ENCODE measurements around the gene EPHA8. TPM values are rescaled to one million over a fixed set of nuclear protein-coding genes. Genes with fewer than 3 reads are reported as not detected.

Gene EPHA8
- total and polyA plus RNA-seq, 8 donors, result not detected

DNA sequence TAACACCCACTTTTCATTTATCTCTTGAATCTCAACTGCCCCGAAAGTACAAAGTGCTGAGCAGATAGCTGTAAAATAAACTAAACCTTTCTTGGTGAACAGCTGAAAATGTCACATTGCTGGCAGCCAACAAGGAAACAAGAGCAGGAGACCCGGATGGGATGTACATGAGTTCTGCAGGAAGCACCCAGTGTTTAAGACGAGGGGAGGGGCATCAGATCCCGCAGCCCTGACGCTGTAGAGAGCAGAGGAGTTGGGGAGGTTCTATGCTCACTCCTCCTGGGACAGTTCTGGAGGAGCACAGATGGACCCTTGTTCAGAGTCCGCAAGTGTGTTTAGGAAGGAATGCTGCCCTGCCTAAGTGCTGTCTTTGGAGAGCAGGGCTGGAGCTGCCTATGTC is 32.0 kb upstream of the EPHA8 start:
- peak in 1 of 2 donors; percentile 68 for DNase-seq
- Histone ChIP-seq H3K4me3 (no peak overlapping the region), H3K4me1 (peaks cover 0 to 17% (median 8%) of the 10 kb centered on the region in 4 donors), H3K27ac (peak overlapping the region in 2 of 5 donors; percentile 49 to 66), H3K36me3 (peaks cover 18 to 55% (median 36%) of the 10 kb centered on the region in 4 donors), H3K27me3 (no peaks in the 10 kb centered on the region), H3K9me3 (no peaks in the 10 kb centered on the region)
- 49 to 63% (median 57%) methylated on average over 6 of the region's 6 CpGs for whole genome bisulfite sequencing, 5 donors
- intact Hi-C loops (cut with DNase I; ENCODE audit: low total_unique reads), result no loop called here
- TF ChIP-seq, protein P1, sequence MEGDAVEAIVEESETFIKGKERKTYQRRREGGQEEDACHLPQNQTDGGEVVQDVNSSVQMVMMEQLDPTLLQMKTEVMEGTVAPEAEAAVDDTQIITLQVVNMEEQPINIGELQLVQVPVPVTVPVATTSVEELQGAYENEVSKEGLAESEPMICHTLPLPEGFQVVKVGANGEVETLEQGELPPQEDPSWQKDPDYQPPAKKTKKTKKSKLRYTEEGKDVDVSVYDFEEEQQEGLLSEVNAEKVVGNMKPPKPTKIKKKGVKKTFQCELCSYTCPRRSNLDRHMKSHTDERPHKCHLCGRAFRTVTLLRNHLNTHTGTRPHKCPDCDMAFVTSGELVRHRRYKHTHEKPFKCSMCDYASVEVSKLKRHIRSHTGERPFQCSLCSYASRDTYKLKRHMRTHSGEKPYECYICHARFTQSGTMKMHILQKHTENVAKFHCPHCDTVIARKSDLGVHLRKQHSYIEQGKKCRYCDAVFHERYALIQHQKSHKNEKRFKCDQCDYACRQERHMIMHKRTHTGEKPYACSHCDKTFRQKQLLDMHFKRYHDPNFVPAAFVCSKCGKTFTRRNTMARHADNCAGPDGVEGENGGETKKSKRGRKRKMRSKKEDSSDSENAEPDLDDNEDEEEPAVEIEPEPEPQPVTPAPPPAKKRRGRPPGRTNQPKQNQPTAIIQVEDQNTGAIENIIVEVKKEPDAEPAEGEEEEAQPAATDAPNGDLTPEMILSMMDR (IDR thresholded peaks at IDR 0.05), result no peak
- TF ChIP-seq POLR2AphosphoS5 (IDR thresholded peaks at IDR 0.05) (no peak), EP300 (IDR thresholded peaks at IDR 0.05) (no peak), POLR2A (IDR thresholded peaks at IDR 0.05) (no peak)

DNA sequence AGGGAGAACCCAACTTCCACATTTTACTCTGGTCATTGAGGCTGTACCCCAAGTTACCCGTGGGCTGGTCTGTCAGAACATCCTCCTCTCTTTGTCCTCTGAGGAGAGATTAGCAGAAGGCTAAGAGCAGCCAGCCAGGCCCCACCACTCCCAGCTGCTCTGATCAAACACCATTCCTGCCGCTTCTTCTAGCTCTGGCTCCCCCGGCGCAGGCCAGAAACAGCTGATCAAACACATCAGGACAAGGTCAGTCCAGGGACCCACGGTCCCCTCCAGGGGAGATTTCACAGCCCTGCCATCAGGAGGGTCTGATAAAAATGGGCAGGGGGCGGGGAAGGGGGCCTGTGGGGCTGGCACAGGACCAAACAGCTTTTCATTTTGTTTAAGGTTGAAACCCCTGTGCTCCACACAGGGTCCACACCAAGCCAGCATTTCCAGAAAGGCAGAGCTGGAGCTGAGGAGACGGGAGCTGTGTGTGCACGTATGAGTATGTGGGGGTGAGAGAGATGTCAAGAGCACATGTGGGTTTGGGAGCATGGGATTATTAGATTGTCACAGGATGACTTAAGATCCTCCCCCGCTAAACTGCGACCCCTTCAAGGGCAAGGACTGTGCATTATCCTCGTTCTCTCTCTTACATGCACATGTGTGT is 29.9 kb upstream of the EPHA8 start:
- H3K36me3 ChIP-seq, result peaks cover under 1 to 33% (median 19%) of the 10 kb centered on the region in 4 donors
- no peak overlapping the region for H3K4me3 ChIP-seq
- no peaks in the 10 kb centered on the region for H3K27me3 ChIP-seq
- intact Hi-C loops (cut with DNase I; ENCODE audit: low total_unique reads), result no loop called here
- no peak overlapping the region for H3K27ac ChIP-seq
- no peak for TF ChIP-seq EP300 (IDR thresholded peaks at IDR 0.05)
- no peak for TF ChIP-seq POLR2AphosphoS5 (IDR thresholded peaks at IDR 0.05)
- TF ChIP-seq, protein P1 (IDR thresholded peaks at IDR 0.05), result no peak
- no peak for TF ChIP-seq POLR2A (IDR thresholded peaks at IDR 0.05)
- no peaks in the 10 kb centered on the region for H3K9me3 ChIP-seq
- peaks cover 0 to 17% (median 8%) of the 10 kb centered on the region in 4 donors for H3K4me1 ChIP-seq
- 64 to 80% (median 69%) methylated on average over 10 to 11 of the region's 11 CpGs for WGBS, 5 donors
- DNase-seq, result no peak

DNA sequence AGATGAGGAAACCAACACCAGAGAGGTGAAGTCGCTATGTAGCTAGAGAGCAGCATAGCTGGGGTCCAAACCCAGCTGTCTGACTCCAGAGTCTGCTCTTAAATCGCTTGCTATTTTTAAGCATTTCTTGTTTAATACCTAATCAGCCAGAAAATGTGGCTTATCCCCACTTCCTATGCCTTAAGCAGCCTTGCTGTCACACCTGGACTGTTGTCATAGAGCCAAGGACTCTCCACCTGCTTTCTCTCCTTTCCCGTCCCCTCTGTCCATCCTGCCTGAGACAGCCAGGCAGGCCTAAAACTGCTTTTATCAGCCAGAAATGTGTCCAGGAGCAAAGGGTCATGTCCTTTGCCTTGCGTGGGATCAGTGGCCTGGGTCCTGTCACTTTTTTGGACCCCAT is 28.3 kb upstream of the EPHA8 start:
- TF ChIP-seq POLR2A (IDR thresholded peaks at IDR 0.05) (no peak), POLR2AphosphoS5 (IDR thresholded peaks at IDR 0.05) (no peak), EP300 (IDR thresholded peaks at IDR 0.05) (no peak)
- TF ChIP-seq, protein P1 (IDR thresholded peaks at IDR 0.05), result no peak

DNA sequence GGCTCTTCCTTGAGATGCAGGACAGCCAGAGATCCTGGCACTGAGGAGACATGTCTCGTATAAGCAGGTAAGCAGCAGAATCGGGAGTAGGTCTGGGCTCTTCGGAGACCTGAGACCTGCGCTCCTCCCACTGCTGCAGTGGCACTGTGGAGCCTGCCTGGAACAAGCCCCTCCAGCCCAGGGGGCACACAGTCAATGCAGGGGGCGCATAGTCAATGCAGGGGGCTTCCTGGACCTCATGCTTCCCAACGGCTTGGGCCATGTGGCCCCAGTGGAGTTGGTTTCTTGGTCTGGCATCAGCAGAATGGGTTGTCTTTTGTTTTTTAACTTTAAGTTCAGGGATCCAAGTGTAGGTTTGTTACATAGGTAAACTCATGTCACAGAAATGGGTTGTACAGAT is 27.9 kb upstream of the EPHA8 start:
- H3K9me3 ChIP-seq, result no peaks in the 10 kb centered on the region
- no peak overlapping the region for H3K4me3 ChIP-seq
- WGBS, 5 donors, result 72 to 96% (median 90%) methylated on average over 1 to 6 of the region's 6 CpGs
- H3K36me3 ChIP-seq, result peaks cover 0 to 19% (median 9%) of the 10 kb centered on the region in 4 donors
- H3K4me1 ChIP-seq, result peaks cover 0 to 16% (median 6%) of the 10 kb centered on the region in 4 donors
- no peak overlapping the region for H3K27ac ChIP-seq
- no peaks in the 10 kb centered on the region for H3K27me3 ChIP-seq
- intact Hi-C loops (cut with DNase I; ENCODE audit: low total_unique reads), result no loop called here
- TF ChIP-seq EP300 (IDR thresholded peaks at IDR 0.05) (no peak), POLR2A (IDR thresholded peaks at IDR 0.05) (no peak), POLR2AphosphoS5 (IDR thresholded peaks at IDR 0.05) (no peak)
- TF ChIP-seq, protein P1 (IDR thresholded peaks at IDR 0.05), result no peak
- no peak for DNase-seq

More for the DNA sequence above, 28.3 kb upstream of the EPHA8 start:
- intact Hi-C loops (cut with DNase I; ENCODE audit: low total_unique reads), result no loop called here
- no peak for DNase-seq
- Histone ChIP-seq H3K36me3 (peaks cover 0 to 19% (median 9%) of the 10 kb centered on the region in 4 donors), H3K27ac (no peak overlapping the region), H3K9me3 (no peaks in the 10 kb centered on the region), H3K4me1 (peaks cover 0 to 17% (median 8%) of the 10 kb centered on the region in 4 donors), H3K4me3 (no peak overlapping the region), H3K27me3 (no peaks in the 10 kb centered on the region)
- 89 to 97% (median 95%) methylated on average over 4 of the region's 4 CpGs for WGBS, 5 donors
